Measurements from ENCODE around the gene RNF151. TPM values are rescaled to one million over a fixed set of nuclear protein-coding genes. Genes with fewer than 3 reads are reported as not detected.

The RNF151 gene
- polyA plus RNA-seq, 1 donor from 2014 or later, result not detected

DNA sequence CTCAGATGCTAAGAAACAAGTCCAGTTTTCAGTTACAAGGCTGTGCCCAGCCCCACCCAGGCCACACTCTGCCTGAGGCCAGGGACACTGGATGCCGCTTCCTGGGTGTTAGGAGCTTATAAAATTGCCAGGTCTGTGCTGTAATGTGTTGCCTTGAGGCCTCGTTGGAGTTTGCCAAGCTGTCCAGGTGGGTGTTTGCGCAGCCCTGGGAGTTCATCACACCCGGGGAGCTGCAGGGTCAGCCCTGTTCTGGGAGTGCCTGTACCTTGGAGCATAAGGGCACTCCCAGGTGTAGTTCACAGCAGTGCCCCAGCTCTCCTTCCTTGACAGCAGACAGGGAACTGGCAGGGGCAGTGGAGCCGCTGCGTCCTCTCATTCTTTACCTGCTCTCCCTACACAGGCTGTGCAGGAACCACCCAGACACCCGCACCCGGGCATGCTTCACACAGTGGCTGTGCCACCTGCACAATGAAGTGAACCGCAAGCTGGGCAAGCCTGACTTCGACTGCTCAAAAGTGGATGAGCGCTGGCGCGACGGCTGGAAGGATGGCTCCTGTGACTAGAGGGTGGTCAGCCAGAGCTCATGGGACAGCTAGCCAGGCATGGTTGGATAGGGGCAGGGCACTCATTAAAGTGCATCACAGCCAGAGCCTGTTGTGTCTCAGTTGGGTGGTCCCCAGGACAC lies 19.0 kb downstream of the RNF151 start:
- Histone ChIP-seq H2AFZ (ENCODE audit: low read depth, low read length) (no peak overlapping the region), H3K9me2 (ENCODE audit: insufficient read depth, low read length) (no peaks in the 10 kb centered on the region), H3K27me3 (ENCODE audit: insufficient read depth, low read depth, low read length) (peaks cover 16% of the 10 kb centered on the region), H3K4me3 (ENCODE audit: low read length) (peak overlapping the region; percentile 99), H3K4me2 (ENCODE audit: low read length) (peak overlapping the region; percentile 97), H4K20me1 (ENCODE audit: insufficient read depth) (no peaks in the 10 kb centered on the region), H3K27ac (ENCODE audit: low read length) (no peak overlapping the region), H3F3A (ENCODE audit: insufficient read depth, low read length, poor library complexity, severe bottlenecking) (no peaks in the 10 kb centered on the region), H3K36me3 (ENCODE audit: insufficient read depth, low read length) (no peaks in the 10 kb centered on the region), H3K9ac (ENCODE audit: low read length) (peak overlapping the region; percentile 94), H3K79me2 (replicated peaks; ENCODE audit: insufficient read depth, low read length) (no peaks in the 10 kb centered on the region), H3K9me3 (ENCODE audit: low read length) (no peaks in the 10 kb centered on the region)
- no peak for TF ChIP-seq MXI1 (conservative IDR thresholded peaks at IDR 0.05; ENCODE audit: poor library complexity, severe bottlenecking)
- TF ChIP-seq, protein P1, sequence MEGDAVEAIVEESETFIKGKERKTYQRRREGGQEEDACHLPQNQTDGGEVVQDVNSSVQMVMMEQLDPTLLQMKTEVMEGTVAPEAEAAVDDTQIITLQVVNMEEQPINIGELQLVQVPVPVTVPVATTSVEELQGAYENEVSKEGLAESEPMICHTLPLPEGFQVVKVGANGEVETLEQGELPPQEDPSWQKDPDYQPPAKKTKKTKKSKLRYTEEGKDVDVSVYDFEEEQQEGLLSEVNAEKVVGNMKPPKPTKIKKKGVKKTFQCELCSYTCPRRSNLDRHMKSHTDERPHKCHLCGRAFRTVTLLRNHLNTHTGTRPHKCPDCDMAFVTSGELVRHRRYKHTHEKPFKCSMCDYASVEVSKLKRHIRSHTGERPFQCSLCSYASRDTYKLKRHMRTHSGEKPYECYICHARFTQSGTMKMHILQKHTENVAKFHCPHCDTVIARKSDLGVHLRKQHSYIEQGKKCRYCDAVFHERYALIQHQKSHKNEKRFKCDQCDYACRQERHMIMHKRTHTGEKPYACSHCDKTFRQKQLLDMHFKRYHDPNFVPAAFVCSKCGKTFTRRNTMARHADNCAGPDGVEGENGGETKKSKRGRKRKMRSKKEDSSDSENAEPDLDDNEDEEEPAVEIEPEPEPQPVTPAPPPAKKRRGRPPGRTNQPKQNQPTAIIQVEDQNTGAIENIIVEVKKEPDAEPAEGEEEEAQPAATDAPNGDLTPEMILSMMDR (IDR thresholded peaks at IDR 0.05; ENCODE audit: poor library complexity, severe bottlenecking), result no peak
- TF ChIP-seq, protein P2, sequence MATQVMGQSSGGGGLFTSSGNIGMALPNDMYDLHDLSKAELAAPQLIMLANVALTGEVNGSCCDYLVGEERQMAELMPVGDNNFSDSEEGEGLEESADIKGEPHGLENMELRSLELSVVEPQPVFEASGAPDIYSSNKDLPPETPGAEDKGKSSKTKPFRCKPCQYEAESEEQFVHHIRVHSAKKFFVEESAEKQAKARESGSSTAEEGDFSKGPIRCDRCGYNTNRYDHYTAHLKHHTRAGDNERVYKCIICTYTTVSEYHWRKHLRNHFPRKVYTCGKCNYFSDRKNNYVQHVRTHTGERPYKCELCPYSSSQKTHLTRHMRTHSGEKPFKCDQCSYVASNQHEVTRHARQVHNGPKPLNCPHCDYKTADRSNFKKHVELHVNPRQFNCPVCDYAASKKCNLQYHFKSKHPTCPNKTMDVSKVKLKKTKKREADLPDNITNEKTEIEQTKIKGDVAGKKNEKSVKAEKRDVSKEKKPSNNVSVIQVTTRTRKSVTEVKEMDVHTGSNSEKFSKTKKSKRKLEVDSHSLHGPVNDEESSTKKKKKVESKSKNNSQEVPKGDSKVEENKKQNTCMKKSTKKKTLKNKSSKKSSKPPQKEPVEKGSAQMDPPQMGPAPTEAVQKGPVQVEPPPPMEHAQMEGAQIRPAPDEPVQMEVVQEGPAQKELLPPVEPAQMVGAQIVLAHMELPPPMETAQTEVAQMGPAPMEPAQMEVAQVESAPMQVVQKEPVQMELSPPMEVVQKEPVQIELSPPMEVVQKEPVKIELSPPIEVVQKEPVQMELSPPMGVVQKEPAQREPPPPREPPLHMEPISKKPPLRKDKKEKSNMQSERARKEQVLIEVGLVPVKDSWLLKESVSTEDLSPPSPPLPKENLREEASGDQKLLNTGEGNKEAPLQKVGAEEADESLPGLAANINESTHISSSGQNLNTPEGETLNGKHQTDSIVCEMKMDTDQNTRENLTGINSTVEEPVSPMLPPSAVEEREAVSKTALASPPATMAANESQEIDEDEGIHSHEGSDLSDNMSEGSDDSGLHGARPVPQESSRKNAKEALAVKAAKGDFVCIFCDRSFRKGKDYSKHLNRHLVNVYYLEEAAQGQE (IDR thresholded peaks at IDR 0.05; ENCODE audit: borderline replicate concordance), result no peak
- no peak for TF ChIP-seq POLR2AphosphoS5 (IDR thresholded peaks at IDR 0.05)
- no peak for TF ChIP-seq EP300 (conservative IDR thresholded peaks at IDR 0.05; ENCODE audit: poor library complexity, severe bottlenecking)
- TF ChIP-seq EZH2 (IDR thresholded peaks at IDR 0.05; ENCODE audit: borderline replicate concordance, insufficient read depth, low read length, poor library complexity, severe bottlenecking), result no peak
- TF ChIP-seq RAD21 (conservative IDR thresholded peaks at IDR 0.05), result no peak
- TF ChIP-seq SMC3 (conservative IDR thresholded peaks at IDR 0.05; ENCODE audit: poor library complexity), result no peak
- no peak for TF ChIP-seq TAF1 (IDR thresholded peaks at IDR 0.05; ENCODE audit: low read depth)

DNA sequence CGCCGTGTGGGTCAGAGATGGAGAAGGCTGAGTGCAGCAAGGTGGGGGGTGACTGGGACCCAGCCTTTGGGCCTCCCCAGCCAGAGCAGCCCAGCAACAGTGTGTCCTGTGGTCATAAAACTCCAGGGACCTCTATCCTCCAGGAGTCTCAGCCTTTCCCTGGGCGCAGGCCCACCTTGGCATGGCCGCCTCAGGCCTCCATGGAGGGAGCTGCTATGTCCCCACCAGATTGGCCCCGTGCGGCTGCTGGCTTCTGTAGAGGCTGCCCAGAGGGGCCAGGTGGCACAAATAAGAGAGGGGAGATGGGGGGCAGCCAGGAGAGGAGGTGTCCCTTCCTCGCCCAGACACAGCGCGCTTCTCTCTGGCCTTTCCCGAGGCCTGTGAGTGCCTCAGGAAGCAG lies 20.5 kb downstream of the RNF151 start:
- Histone ChIP-seq H3K36me3 (ENCODE audit: insufficient read depth, low read length) (no peaks in the 10 kb centered on the region), H3K4me2 (ENCODE audit: low read length) (no peak overlapping the region), H4K20me1 (ENCODE audit: insufficient read depth) (no peaks in the 10 kb centered on the region), H2AFZ (ENCODE audit: low read depth, low read length) (no peak overlapping the region), H3K4me3 (ENCODE audit: low read length) (no peak overlapping the region), H3K9ac (ENCODE audit: low read length) (no peak overlapping the region), H3K27ac (ENCODE audit: low read length) (no peak overlapping the region), H3K9me3 (ENCODE audit: low read length) (no peaks in the 10 kb centered on the region), H3K9me2 (ENCODE audit: insufficient read depth, low read length) (no peaks in the 10 kb centered on the region), H3K79me2 (replicated peaks; ENCODE audit: insufficient read depth, low read length) (no peaks in the 10 kb centered on the region), H3K27me3 (ENCODE audit: insufficient read depth, low read depth, low read length) (peaks cover 21% of the 10 kb centered on the region), H3F3A (ENCODE audit: insufficient read depth, low read length, poor library complexity, severe bottlenecking) (no peaks in the 10 kb centered on the region)
- TF ChIP-seq MXI1 (conservative IDR thresholded peaks at IDR 0.05; ENCODE audit: poor library complexity, severe bottlenecking), result no peak
- no peak for TF ChIP-seq TAF1 (IDR thresholded peaks at IDR 0.05; ENCODE audit: low read depth)

Measured in neural cell (in vitro differentiated cells).